Activated T-helper 17 cell treated with anti-CD3 and anti-CD28 coated beads, Interleukin-2, amount 50 U/mL, for 72 hours (primary cell): ENCODE data around the gene DAD1. TPM values are rescaled to one million over a fixed set of nuclear protein-coding genes. Genes with fewer than 3 reads are reported as not detected.
"Not testable (repeated sequence)": the region's sequence is repeated elsewhere in the genome, so short reads cannot be mapped to it uniquely, and the experiment has no call there.

ENCODE experiments used
- ATAC-seq: fragments of 150-1000 bp; cut with Tn5 transposase; replicated peaks from 2 replicates; pipeline ENCODE4 v1.10.0; 2021; ENCODE audit warnings: mild to moderate bottlenecking, moderate library complexity
- H3K27ac Mint-ChIP-seq: one replicate; pipeline ENCODE4 v1.8.0; 2022; ENCODE audit warnings: mixed read lengths
- H3K27me3 Mint-ChIP-seq: one replicate; pipeline ENCODE4 v1.8.0; 2022; ENCODE audit warnings: mixed read lengths
- H3K36me3 Mint-ChIP-seq: one replicate; pipeline ENCODE4 v1.8.0; 2022; ENCODE audit warnings: low read depth, mild to moderate bottlenecking, mixed read lengths
- H3K4me1 Mint-ChIP-seq: one replicate; pipeline ENCODE4 v1.8.0; 2022; ENCODE audit warnings: mixed read lengths
- H3K4me3 Mint-ChIP-seq: one replicate; pipeline ENCODE4 v1.8.0; 2022; ENCODE audit warnings: mild to moderate bottlenecking, mixed read lengths
- H3K9me3 Mint-ChIP-seq: one replicate; pipeline ENCODE4 v1.8.0; 2022; ENCODE audit warnings: mixed read lengths
- total RNA-seq, 2 donors: library from RNA; stranded (reverse); gene quantifications; one replicate each; pipeline ENCODE4 v1.2.3, GENCODE V29; 2022

The DAD1 gene
- total RNA-seq, 2 donors from 2014 or later, result 218 to 229 TPM

DNA sequence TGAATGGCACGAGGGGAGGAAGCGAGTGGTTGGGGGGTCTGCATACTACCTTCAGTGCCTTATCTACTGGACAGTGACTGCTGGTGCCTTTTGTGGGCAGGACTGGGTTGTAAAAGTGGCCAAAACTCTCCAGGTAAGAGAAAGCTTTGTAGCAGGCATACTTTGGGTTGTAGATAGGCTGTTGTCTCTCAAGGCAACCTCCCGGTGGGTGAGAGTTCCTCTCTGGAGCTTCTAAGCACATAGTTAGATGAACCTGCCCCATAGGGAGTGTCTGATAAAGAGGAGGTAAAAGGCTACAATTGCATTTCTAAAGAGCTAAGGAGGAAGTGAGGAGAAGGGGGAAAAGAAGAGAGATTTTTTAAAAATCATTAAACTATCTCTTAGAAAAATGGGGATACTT, 4.2 kb upstream of the DAD1 start:
- no peak overlapping the region for H3K27ac Mint-ChIP-seq
- no peaks in the 10 kb centered on the region for H3K9me3 Mint-ChIP-seq
- no peak overlapping the region for H3K4me3 Mint-ChIP-seq
- H3K4me1 Mint-ChIP-seq, result peaks cover 9% of the 10 kb centered on the region
- no peaks in the 10 kb centered on the region for H3K27me3 Mint-ChIP-seq
- peaks cover 14% of the 10 kb centered on the region for H3K36me3 Mint-ChIP-seq
- no peak for ATAC-seq

DNA sequence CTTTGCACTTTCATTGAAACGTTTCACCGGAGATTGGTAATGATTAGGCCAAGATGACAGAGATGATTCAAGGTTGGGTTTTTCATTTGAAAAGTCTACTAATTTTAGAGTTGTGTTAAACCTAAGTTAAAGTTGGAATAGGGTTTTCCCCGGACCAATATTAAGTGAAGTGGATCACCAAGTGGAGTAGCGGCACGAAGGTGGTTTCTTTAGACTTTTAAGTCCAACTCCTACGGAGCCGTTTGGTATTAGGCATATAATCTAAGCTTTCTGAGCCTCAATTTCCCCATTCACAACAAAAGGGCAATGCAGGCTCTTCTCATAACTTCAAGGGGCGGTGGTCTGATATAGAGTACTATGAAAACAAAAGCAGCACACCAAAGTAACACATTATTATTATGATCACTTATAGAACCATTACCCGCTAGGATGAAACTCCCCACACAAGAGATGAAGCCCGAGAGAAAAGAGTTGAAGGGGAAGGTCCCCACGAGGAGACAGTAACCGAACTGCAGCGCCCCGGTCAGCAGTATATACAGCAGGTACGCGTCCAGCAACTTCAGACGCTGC, 413 bp downstream of the DAD1 start:
- H3K9me3 Mint-ChIP-seq, result no peaks in the 10 kb centered on the region
- peak overlapping the region; percentile 100 for H3K27ac Mint-ChIP-seq
- H3K36me3 Mint-ChIP-seq, result peaks cover 60% of the 10 kb centered on the region
- peak overlapping the region; percentile 99 for H3K4me3 Mint-ChIP-seq
- H3K27me3 Mint-ChIP-seq, result no peaks in the 10 kb centered on the region
- H3K4me1 Mint-ChIP-seq, result peaks cover 38% of the 10 kb centered on the region
- ATAC-seq, result peak; percentile 59

DNA sequence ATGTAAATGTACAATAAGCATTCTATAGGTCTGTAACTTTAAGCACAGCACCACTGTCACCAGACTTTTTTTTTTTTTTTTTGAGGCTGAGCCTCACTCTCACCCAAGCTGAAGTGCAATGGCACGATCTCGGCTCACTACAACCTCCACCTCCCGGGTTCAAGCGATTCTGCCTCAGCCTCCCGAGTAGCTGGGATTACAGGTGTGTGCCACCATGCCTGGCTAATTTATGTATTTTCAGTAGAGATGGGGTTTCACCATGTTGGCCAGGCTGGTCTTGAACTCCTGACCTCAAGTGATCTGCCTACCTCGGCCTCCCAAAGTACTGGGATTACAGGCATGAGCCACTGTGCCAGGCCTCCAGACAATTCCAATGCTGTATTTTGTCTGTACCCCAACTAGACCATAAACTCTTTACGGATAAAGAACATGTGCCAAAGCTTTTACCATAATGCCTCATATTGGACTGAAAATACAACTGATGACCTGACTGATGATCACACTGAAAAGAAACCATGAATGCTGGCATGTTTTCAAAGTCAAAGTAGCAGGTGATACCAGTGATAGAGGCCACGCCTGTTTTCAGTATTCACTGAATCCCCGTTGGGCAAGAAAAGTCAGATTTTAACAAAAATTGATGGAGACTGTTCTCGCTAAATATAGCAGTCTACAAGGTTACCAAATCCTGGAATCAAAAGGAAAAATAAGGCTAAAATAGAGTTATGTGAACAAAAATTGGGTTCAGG, 1.2 kb downstream of the DAD1 start:
- H3K27ac Mint-ChIP-seq, result peak overlapping the region; percentile 100
- H3K4me3 Mint-ChIP-seq, result peak overlapping the region; percentile 99
- not testable (repeated sequence) for H3K9me3 Mint-ChIP-seq, H3K27me3 Mint-ChIP-seq
- H3K4me1 Mint-ChIP-seq, result peaks cover 46% of the 10 kb centered on the region
- peaks cover 67% of the 10 kb centered on the region for H3K36me3 Mint-ChIP-seq
- ATAC-seq, result peak; percentile 38

- Mint-ChIP-seq H3K27ac (peak overlapping the region; percentile 100), H3K36me3 (peaks cover 73% of the 10 kb centered on the region), H3K4me1 (peaks cover 48% of the 10 kb centered on the region), H3K4me3 (peak overlapping the region; percentile 99), H3K27me3 (no peaks in the 10 kb centered on the region), H3K9me3 (no peaks in the 10 kb centered on the region)
- no peak for ATAC-seq
Observed at GRCh38 chr14:22587247-22587646, 1.8 kb downstream of the DAD1 start.

DNA sequence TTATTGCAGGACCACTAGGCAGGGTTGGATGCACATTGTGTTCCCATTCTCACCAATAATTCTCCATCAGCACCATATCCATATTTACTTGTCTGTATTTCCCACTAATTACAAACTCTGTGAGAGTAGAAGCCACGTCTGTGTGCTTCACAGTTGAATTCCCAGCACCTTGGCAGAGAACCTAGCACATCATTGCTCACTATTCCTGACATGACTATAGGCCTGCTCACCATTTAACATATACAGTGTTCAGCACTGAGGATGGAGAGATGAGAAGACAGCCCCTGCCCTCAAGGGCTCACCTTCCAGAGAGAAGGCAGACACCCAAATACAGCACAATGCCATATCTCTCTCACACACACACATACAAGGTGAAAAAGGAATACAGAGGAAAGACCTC, 5.0 kb downstream of the DAD1 start:
- peak; percentile 34 for ATAC-seq
- Mint-ChIP-seq H3K36me3 (peaks cover 98% of the 10 kb centered on the region), H3K4me1 (peaks cover 55% of the 10 kb centered on the region), H3K4me3 (peak overlapping the region; percentile 99), H3K27me3 (no peaks in the 10 kb centered on the region), H3K9me3 (no peaks in the 10 kb centered on the region), H3K27ac (peak overlapping the region; percentile 47)

GRCh38 chr14:22580625-22581024, 8.4 kb downstream of the DAD1 start:
- no peaks in the 10 kb centered on the region for H3K27me3 Mint-ChIP-seq
- H3K36me3 Mint-ChIP-seq, result peaks cover 98% of the 10 kb centered on the region
- peak overlapping the region; percentile 4 for H3K4me3 Mint-ChIP-seq
- peaks cover 58% of the 10 kb centered on the region for H3K4me1 Mint-ChIP-seq
- ATAC-seq, result no peak
- H3K27ac Mint-ChIP-seq, result no peak overlapping the region
- no peaks in the 10 kb centered on the region for H3K9me3 Mint-ChIP-seq

DNA sequence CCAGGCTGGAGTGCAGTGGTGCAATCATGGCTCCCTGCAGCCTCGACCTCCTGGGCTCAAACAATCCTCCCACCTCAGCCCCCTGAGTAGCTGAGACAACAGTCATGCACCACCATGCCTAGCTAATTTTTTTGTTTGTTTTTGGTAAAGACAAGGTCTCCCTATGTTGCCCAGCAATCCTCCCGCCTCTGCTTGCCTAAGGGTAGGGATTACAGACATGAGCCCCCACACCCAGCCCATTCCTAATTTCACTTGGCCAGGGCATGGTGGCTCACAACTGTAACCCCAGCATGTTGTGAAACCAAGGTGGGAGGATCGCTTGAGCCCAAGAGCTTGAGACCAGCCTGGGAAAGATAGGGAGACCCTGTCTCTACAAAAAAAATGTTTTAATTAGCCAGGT, 9.1 kb downstream of the DAD1 start:
- Mint-ChIP-seq H3K9me3 (no peaks in the 10 kb centered on the region), H3K4me3 (no peak overlapping the region), H3K27ac (no peak overlapping the region), H3K36me3 (peaks cover 98% of the 10 kb centered on the region), H3K27me3 (no peaks in the 10 kb centered on the region), H3K4me1 (peaks cover 53% of the 10 kb centered on the region)
- ATAC-seq, result no peak

DNA sequence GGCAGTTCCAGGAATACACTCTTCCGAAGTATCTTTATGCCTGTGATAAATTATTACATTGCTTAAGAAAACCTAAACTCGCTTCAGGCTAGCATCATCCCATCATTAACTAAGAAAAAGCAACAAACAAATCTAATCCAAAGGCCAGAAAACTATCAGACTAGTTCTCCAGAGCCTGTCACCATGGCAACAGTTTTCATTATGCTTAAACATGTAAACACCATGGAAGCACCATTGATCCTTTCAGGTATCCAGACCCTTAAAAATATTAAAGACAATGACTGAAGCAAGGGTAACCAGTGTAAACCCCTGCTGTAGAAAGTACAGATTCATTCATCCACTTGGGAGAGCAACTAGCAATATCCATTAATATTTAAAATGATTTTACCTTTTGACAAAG, 9.8 kb downstream of the DAD1 start:
- H3K27ac Mint-ChIP-seq, result peak overlapping the region; percentile 65
- ATAC-seq, result no peak
- peaks cover 47% of the 10 kb centered on the region for H3K4me1 Mint-ChIP-seq
- H3K36me3 Mint-ChIP-seq, result peaks cover 98% of the 10 kb centered on the region
- H3K9me3 Mint-ChIP-seq, result no peaks in the 10 kb centered on the region
- peak overlapping the region; percentile 51 for H3K4me3 Mint-ChIP-seq
- no peaks in the 10 kb centered on the region for H3K27me3 Mint-ChIP-seq

DNA sequence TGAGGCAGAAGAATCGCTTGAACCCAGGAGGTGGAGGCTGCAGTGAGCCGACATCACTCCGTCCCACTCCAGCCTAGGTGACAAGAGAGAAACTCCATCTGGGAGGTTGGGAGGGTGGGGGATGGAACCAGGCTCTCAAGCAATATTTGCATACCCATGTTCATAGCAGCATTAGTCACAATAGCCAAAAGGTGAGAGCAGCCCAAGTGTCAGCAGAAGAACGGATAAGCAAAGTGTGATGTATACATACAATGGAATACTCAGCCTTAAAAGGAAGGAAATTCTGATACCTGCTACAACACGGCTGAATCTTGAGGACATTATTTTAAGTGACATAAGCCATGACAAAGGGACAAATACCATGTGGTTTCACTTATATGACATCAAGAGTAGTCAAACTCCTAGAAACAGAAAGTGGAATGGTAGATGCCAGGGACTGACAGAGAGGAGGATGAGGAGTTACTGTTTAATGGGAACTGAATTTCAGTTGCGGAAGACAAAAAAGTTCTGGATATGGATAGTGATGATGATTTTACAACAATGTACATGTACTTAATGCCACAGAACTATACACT, 11.6 kb downstream of the DAD1 start:
- Mint-ChIP-seq H3K27me3 (no peaks in the 10 kb centered on the region), H3K36me3 (peaks cover 98% of the 10 kb centered on the region), H3K4me3 (peak overlapping the region; percentile 53), H3K27ac (no peak overlapping the region), H3K4me1 (peaks cover 35% of the 10 kb centered on the region), H3K9me3 (no peaks in the 10 kb centered on the region)
- ATAC-seq, result peak; percentile 65

GRCh38 chr14:22573804-22574203, 15.2 kb downstream of the DAD1 start:
- Mint-ChIP-seq H3K4me1 (peaks cover 27% of the 10 kb centered on the region), H3K9me3 (no peaks in the 10 kb centered on the region), H3K27ac (no peak overlapping the region), H3K4me3 (no peak overlapping the region), H3K36me3 (peaks cover 100% of the 10 kb centered on the region), H3K27me3 (no peaks in the 10 kb centered on the region)
- ATAC-seq, result no peak

DNA sequence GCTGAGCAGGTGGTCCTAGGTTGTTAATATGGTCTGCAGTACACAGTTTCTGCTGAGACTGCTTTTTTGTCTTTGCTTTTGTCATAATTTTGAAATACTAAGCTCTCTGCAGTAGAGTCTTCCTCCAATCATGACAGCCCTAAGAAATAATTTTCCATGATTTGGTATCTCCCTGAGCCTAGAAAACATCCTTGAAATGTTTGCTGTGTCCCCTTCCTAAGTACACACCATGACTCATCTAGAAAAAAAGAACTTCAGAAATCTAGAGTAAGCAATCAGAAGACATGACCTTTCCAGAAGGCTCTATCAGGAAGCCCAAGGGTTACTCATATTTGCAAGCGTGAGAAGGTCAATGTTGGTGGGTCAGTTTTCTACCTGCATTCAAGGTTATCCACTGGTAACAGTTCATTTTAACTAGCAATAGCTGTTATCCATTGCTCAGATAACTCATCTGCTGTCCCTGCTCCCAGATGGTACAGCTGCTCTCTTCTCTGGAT, 16.4 kb downstream of the DAD1 start:
- H3K9me3 Mint-ChIP-seq, result no peaks in the 10 kb centered on the region
- peaks cover 99% of the 10 kb centered on the region for H3K36me3 Mint-ChIP-seq
- H3K4me3 Mint-ChIP-seq, result peak overlapping the region; percentile 4
- peaks cover 29% of the 10 kb centered on the region for H3K4me1 Mint-ChIP-seq
- no peak for ATAC-seq
- no peaks in the 10 kb centered on the region for H3K27me3 Mint-ChIP-seq
- H3K27ac Mint-ChIP-seq, result peak overlapping the region; percentile 51

GRCh38 chr14:22570132-22570949, 18.7 kb downstream of the DAD1 start:
- Mint-ChIP-seq H3K36me3 (peaks cover 99% of the 10 kb centered on the region), H3K4me3 (peak overlapping the region; percentile 88), H3K27me3 (no peaks in the 10 kb centered on the region), H3K9me3 (no peaks in the 10 kb centered on the region), H3K4me1 (peaks cover 33% of the 10 kb centered on the region), H3K27ac (peak overlapping the region; percentile 99)
- peak; percentile 71 for ATAC-seq

GRCh38 chr14:22569737-22570131, 19.3 kb downstream of the DAD1 start:
- H3K36me3 Mint-ChIP-seq, result peaks cover 99% of the 10 kb centered on the region
- H3K27ac Mint-ChIP-seq, result peak overlapping the region; percentile 99
- peaks cover 39% of the 10 kb centered on the region for H3K4me1 Mint-ChIP-seq
- H3K4me3 Mint-ChIP-seq, result peak overlapping the region; percentile 88
- no peak for ATAC-seq
- H3K27me3 Mint-ChIP-seq, result no peaks in the 10 kb centered on the region
- no peaks in the 10 kb centered on the region for H3K9me3 Mint-ChIP-seq

GRCh38 chr14:22569106-22569736, 19.8 kb downstream of the DAD1 start:
- Mint-ChIP-seq H3K9me3 (no peaks in the 10 kb centered on the region), H3K4me1 (peaks cover 44% of the 10 kb centered on the region), H3K27me3 (no peaks in the 10 kb centered on the region), H3K27ac (peak overlapping the region; percentile 99), H3K36me3 (peaks cover 99% of the 10 kb centered on the region), H3K4me3 (peak overlapping the region; percentile 88)
- no peak for ATAC-seq
